ENCODE measurements around the gene ERRFI1.
A peak's percentile ranks its signal among the peaks of the same experiment; 100 is the strongest.

The ERRFI1 gene

GRCh38 chr1:8018492-8019228, 7.4 kb downstream of the ERRFI1 start:
- no peak for DNase-seq (ENCODE audit: low spot score)

- DNase-seq (ENCODE audit: low spot score), result no peak
Measured at GRCh38 chr1:8017495-8018197, 8.5 kb downstream of the ERRFI1 start.

GRCh38 chr1:8016895-8017241, 9.2 kb downstream of the ERRFI1 start:
- no peak for DNase-seq (ENCODE audit: low spot score)

GRCh38 chr1:8016210-8016894, 9.8 kb downstream of the ERRFI1 start:
- no peak for DNase-seq (ENCODE audit: low spot score)

- no peak for DNase-seq (ENCODE audit: low spot score)
Measured at GRCh38 chr1:8015809-8016165, 10.3 kb downstream of the ERRFI1 start.

GRCh38 chr1:8015036-8015808, 10.9 kb downstream of the ERRFI1 start:
- DNase-seq (ENCODE audit: low spot score), result peak; percentile 60

- no peak for DNase-seq (ENCODE audit: low spot score)
Measured at GRCh38 chr1:8014381-8014988, 11.6 kb downstream of the ERRFI1 start.

- no peak for DNase-seq (ENCODE audit: low spot score)
Measured at GRCh38 chr1:8013800-8014199, 12.3 kb downstream of the ERRFI1 start.

GRCh38 chr1:8013399-8013798, 12.7 kb downstream of the ERRFI1 start:
- no peak for DNase-seq (ENCODE audit: low spot score)

GRCh38 chr1:8012955-8013354, 13.2 kb downstream of the ERRFI1 start:
- no peak for DNase-seq (ENCODE audit: low spot score)

GRCh38 chr1:8011923-8012858, 13.9 kb downstream of the ERRFI1 start:
- no peak for DNase-seq (ENCODE audit: low spot score)

GRCh38 chr1:8011016-8011415, 15.1 kb downstream of the ERRFI1 start:
- DNase-seq (ENCODE audit: low spot score), result no peak

- DNase-seq (ENCODE audit: low spot score), result no peak
Measured at GRCh38 chr1:8010080-8010664, 15.9 kb downstream of the ERRFI1 start.

GRCh38 chr1:8009043-8010002, 16.8 kb downstream of the ERRFI1 start:
- DNase-seq (ENCODE audit: low spot score), result no peak

- DNase-seq (ENCODE audit: low spot score), result no peak
Measured at GRCh38 chr1:8006037-8006963, 19.8 kb downstream of the ERRFI1 start.

- DNase-seq (ENCODE audit: low spot score), result no peak
Measured at GRCh38 chr1:8004803-8005573, 21.1 kb downstream of the ERRFI1 start.

GRCh38 chr1:8004113-8004802, 21.9 kb downstream of the ERRFI1 start:
- DNase-seq (ENCODE audit: low spot score), result no peak

Data from activated CD4-positive, alpha-beta T cell treated with anti-CD3 and anti-CD28 coated beads, Interleukin-2, Interleukin-4, amounts not matched to agents 100 ng/mL and 50 ng/mL, durations not matched to agents 16 hours and 8 hours (primary cell).